ENCODE measurements around the gene EXOC7. TPM values are rescaled to one million over a fixed set of nuclear protein-coding genes. Genes with fewer than 3 reads are reported as not detected.
"Not testable (repeated sequence)": the region's sequence is repeated elsewhere in the genome, so short reads cannot be mapped to it uniquely, and the experiment has no call there.

Gene EXOC7
- total RNA-seq, 4 donors from 2014 or later: 51.7 to 87.3 (median 75.1) TPM

DNA sequence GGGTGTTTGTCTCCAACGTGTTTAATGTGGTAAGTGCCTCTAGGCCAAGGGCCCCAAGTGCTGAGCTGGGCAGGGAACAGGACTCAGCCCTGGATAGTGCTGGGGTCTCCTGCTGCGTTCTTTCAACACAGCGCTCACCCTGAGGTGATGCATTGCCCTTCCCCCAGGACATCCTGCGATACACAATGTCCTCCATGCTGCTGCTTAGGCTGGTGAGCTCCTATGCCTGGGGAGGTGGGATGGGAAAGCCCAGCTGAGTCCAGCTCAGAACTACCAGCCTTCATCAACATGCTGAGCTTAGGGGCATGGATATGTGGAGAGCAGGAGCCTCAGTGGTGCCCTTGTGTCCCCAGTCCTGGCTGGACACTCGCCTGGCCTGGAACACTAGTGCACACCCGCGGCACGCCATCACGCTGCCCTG, 24.0 kb downstream of the EXOC7 start:
- peaks cover 0 to 51% of the 10 kb centered on the region in 2 donors for H3K27me3 ChIP-seq

GRCh38 chr17:76078860-76079534, 24.6 kb downstream of the EXOC7 start, which contains the start of gene ZACN:
Gene ZACN (plus strand): TSS chr17:76079182. CDS start chr17:76079265, 83 bp downstream.
- 67 to 68% methylated on average over 17 of the region's 17 CpGs for WGBS, 2 donors
- H3K27me3 ChIP-seq: peaks cover 0 to 57% of the 10 kb centered on the region in 2 donors
- H3K9me3 ChIP-seq: no peaks in the 10 kb centered on the region
- H3K36me3 ChIP-seq: peaks cover 0 to 21% (median 0%) of the 10 kb centered on the region in 3 donors
- no peak within 1 kb of the TSS for H3K27ac ChIP-seq
- H3K4me1 ChIP-seq: peaks cover 0 to 49% (median 36%) of the 10 kb centered on the region in 4 donors
- no peak within 1 kb of the TSS for H3K4me3 ChIP-seq
- no peak for DNase-seq (ENCODE audit: low spot score in 2 of 2)
- TF ChIP-seq POLR2A (IDR thresholded peaks at IDR 0.05) (no peak), EP300 (IDR thresholded peaks at IDR 0.05) (no peak)
- TF ChIP-seq, protein P1, sequence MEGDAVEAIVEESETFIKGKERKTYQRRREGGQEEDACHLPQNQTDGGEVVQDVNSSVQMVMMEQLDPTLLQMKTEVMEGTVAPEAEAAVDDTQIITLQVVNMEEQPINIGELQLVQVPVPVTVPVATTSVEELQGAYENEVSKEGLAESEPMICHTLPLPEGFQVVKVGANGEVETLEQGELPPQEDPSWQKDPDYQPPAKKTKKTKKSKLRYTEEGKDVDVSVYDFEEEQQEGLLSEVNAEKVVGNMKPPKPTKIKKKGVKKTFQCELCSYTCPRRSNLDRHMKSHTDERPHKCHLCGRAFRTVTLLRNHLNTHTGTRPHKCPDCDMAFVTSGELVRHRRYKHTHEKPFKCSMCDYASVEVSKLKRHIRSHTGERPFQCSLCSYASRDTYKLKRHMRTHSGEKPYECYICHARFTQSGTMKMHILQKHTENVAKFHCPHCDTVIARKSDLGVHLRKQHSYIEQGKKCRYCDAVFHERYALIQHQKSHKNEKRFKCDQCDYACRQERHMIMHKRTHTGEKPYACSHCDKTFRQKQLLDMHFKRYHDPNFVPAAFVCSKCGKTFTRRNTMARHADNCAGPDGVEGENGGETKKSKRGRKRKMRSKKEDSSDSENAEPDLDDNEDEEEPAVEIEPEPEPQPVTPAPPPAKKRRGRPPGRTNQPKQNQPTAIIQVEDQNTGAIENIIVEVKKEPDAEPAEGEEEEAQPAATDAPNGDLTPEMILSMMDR (IDR thresholded peaks at IDR 0.05): no peak

More for the DNA sequence above, 24.0 kb downstream of the EXOC7 start:
- TF ChIP-seq POLR2A (IDR thresholded peaks at IDR 0.05) (no peak), EP300 (IDR thresholded peaks at IDR 0.05) (no peak)
- TF ChIP-seq, protein P1 (IDR thresholded peaks at IDR 0.05): no peak
- Histone ChIP-seq H3K36me3 (peaks cover 0 to 26% (median 0%) of the 10 kb centered on the region in 3 donors), H3K4me3 (no peak overlapping the region), H3K27ac (no peak overlapping the region), H3K4me1 (peaks cover 0 to 44% (median 31%) of the 10 kb centered on the region in 4 donors), H3K9me3 (no peaks in the 10 kb centered on the region)
- DNase-seq (ENCODE audit: low spot score in 2 of 2): no peak
- WGBS, 2 donors: 34 to 40% methylated on average over 8 to 9 of the region's 9 CpGs

GRCh38 chr17:76078370-76078769, 25.2 kb downstream of the EXOC7 start:
- not testable (repeated sequence) for H3K27ac ChIP-seq; H3K9me3 ChIP-seq; H3K4me3 ChIP-seq; DNase-seq (ENCODE audit: low spot score in 2 of 2)
- Histone ChIP-seq H3K27me3 (peaks cover 0 to 63% of the 10 kb centered on the region in 2 donors), H3K4me1 (peaks cover 0 to 50% (median 36%) of the 10 kb centered on the region in 4 donors), H3K36me3 (peaks cover 0 to 15% (median 0%) of the 10 kb centered on the region in 3 donors)
- 57 to 70% methylated on average over 5 of the region's 5 CpGs for WGBS, 2 donors

GRCh38 chr17:76077584-76078110, 25.9 kb downstream of the EXOC7 start:
- Histone ChIP-seq H3K27ac (no peak overlapping the region), H3K9me3 (no peaks in the 10 kb centered on the region), H3K27me3 (peaks cover 0 to 63% of the 10 kb centered on the region in 2 donors), H3K36me3 (peaks cover 0 to 7% (median 0%) of the 10 kb centered on the region in 3 donors), H3K4me3 (no peak overlapping the region), H3K4me1 (peaks cover 0 to 55% (median 38%) of the 10 kb centered on the region in 4 donors)
- WGBS, 2 donors: 16 to 23% methylated on average over 12 of the region's 12 CpGs
- DNase-seq (ENCODE audit: low spot score in 2 of 2): no peak
- TF ChIP-seq EP300 (IDR thresholded peaks at IDR 0.05) (no peak), POLR2A (IDR thresholded peaks at IDR 0.05) (no peak)
- TF ChIP-seq, protein P1 (IDR thresholded peaks at IDR 0.05): no peak

DNA sequence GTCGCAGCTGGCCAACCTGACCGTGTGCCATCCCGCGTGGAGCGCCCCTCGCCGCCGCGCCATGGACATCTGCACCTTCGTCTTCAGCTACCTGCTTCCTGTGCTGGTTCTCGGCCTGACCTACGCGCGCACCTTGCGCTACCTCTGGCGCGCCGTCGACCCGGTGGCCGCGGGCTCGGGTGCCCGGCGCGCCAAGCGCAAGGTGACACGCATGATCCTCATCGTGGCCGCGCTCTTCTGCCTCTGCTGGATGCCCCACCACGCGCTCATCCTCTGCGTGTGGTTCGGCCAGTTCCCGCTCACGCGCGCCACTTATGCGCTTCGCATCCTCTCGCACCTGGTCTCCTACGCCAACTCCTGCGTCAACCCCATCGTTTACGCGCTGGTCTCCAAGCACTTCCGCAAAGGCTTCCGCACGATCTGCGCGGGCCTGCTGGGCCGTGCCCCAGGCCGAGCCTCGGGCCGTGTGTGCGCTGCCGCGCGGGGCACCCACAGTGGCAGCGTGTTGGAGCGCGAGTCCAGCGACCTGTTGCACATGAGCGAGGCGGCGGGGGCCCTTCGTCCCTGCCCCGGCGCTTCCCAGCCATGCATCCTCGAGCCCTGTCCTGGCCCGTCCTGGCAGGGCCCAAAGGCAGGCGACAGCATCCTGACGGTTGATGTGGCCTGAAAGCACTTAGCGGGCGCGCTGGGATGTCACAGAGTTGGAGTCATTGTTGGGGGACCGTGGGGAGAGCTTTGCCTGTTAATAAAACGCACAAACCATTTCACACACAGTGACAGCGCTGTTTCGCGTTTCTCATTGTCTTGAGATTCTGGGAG, 26.6 kb downstream of the EXOC7 start:
- H3K4me3 ChIP-seq: peak overlapping the region in 2 of 4 donors; percentile 1 to 9
- H3K36me3 ChIP-seq: peaks cover 0 to under 1% (median 0%) of the 10 kb centered on the region in 3 donors
- TF ChIP-seq POLR2A (IDR thresholded peaks at IDR 0.05) (no peak), EP300 (IDR thresholded peaks at IDR 0.05) (no peak)
- TF ChIP-seq, protein P1 (IDR thresholded peaks at IDR 0.05): no peak
- WGBS, 2 donors: 2 to 5% methylated on average over 54 to 58 of the region's 82 CpGs
- peaks cover 0 to 55% (median 38%) of the 10 kb centered on the region in 4 donors for H3K4me1 ChIP-seq
- no peak overlapping the region for H3K27ac ChIP-seq
- DNase-seq (ENCODE audit: low spot score in 2 of 2): no peak
- peaks cover 0 to 63% of the 10 kb centered on the region in 2 donors for H3K27me3 ChIP-seq
- H3K9me3 ChIP-seq: no peaks in the 10 kb centered on the region

Measured in tibial nerve (tissue), 4 donors.